ENCODE results near the gene DGCR8. TPM values are rescaled to one million over a fixed set of nuclear protein-coding genes. Genes with fewer than 3 reads are reported as not detected.

The DGCR8 gene
- total RNA-seq, 1 donor from 2014 or later: 32.5 TPM

- TF ChIP-seq CTCF (IDR thresholded peaks at IDR 0.05): no peak
- H3K4me1 Mint-ChIP-seq (ENCODE audit: low read depth): no peaks in the 10 kb centered on the region
- peaks cover 9% of the 10 kb centered on the region for H3K9me3 Mint-ChIP-seq (ENCODE audit: low read depth)
- no peaks in the 10 kb centered on the region for H3K27me3 Mint-ChIP-seq (ENCODE audit: low read depth)
- DNase-seq (ENCODE audit: low spot score): no peak
- H3K4me3 Mint-ChIP-seq (ENCODE audit: unreplicated experiment): no peak overlapping the region
- peaks cover 28% of the 10 kb centered on the region for H3K36me3 Mint-ChIP-seq (ENCODE audit: low read depth)
- H3K27ac Mint-ChIP-seq (ENCODE audit: unreplicated experiment): no peak overlapping the region
Observed at GRCh38 chr22:20044495-20045151, 35.4 kb upstream of the DGCR8 start.

GRCh38 chr22:20046730-20047129 lies 33.3 kb upstream of the DGCR8 start:
- H3K27me3 Mint-ChIP-seq (ENCODE audit: low read depth): no peaks in the 10 kb centered on the region
- no peak for DNase-seq (ENCODE audit: low spot score)
- H3K36me3 Mint-ChIP-seq (ENCODE audit: low read depth): peaks cover 28% of the 10 kb centered on the region
- no peak for TF ChIP-seq CTCF (IDR thresholded peaks at IDR 0.05)
- no peak overlapping the region for H3K27ac Mint-ChIP-seq (ENCODE audit: unreplicated experiment)
- no peaks in the 10 kb centered on the region for H3K4me1 Mint-ChIP-seq (ENCODE audit: low read depth)
- peaks cover 9% of the 10 kb centered on the region for H3K9me3 Mint-ChIP-seq (ENCODE audit: low read depth)
- no peak overlapping the region for H3K4me3 Mint-ChIP-seq (ENCODE audit: unreplicated experiment)

- Mint-ChIP-seq H3K4me3 (ENCODE audit: unreplicated experiment) (no peak overlapping the region), H3K27ac (ENCODE audit: unreplicated experiment) (no peak overlapping the region), H3K9me3 (ENCODE audit: low read depth) (peaks cover 9% of the 10 kb centered on the region), H3K36me3 (ENCODE audit: low read depth) (peaks cover 27% of the 10 kb centered on the region), H3K27me3 (ENCODE audit: low read depth) (no peaks in the 10 kb centered on the region), H3K4me1 (ENCODE audit: low read depth) (no peaks in the 10 kb centered on the region)
- no peak for DNase-seq (ENCODE audit: low spot score)
- no peak for TF ChIP-seq CTCF (IDR thresholded peaks at IDR 0.05)
Observed at GRCh38 chr22:20051927-20052308, 28.1 kb upstream of the DGCR8 start.

GRCh38 chr22:20052309-20053259 lies 27.5 kb upstream of the DGCR8 start:
- Mint-ChIP-seq H3K27me3 (ENCODE audit: low read depth) (no peaks in the 10 kb centered on the region), H3K27ac (ENCODE audit: unreplicated experiment) (no peak overlapping the region), H3K4me3 (ENCODE audit: unreplicated experiment) (no peak overlapping the region), H3K36me3 (ENCODE audit: low read depth) (peaks cover 27% of the 10 kb centered on the region), H3K4me1 (ENCODE audit: low read depth) (no peaks in the 10 kb centered on the region), H3K9me3 (ENCODE audit: low read depth) (peaks cover 9% of the 10 kb centered on the region)
- no peak for TF ChIP-seq CTCF (IDR thresholded peaks at IDR 0.05)
- DNase-seq (ENCODE audit: low spot score): no peak

- Mint-ChIP-seq H3K27me3 (ENCODE audit: low read depth) (no peaks in the 10 kb centered on the region), H3K4me1 (ENCODE audit: low read depth) (no peaks in the 10 kb centered on the region), H3K9me3 (ENCODE audit: low read depth) (peaks cover 4% of the 10 kb centered on the region), H3K4me3 (ENCODE audit: unreplicated experiment) (no peak overlapping the region), H3K27ac (ENCODE audit: unreplicated experiment) (no peak overlapping the region), H3K36me3 (ENCODE audit: low read depth) (peaks cover 24% of the 10 kb centered on the region)
- no peak for TF ChIP-seq CTCF (IDR thresholded peaks at IDR 0.05)
- DNase-seq (ENCODE audit: low spot score): no peak
Observed at GRCh38 chr22:20053407-20054033, 26.5 kb upstream of the DGCR8 start.
